Measurements from ENCODE around the gene SLC1A2. TPM values are rescaled to one million over a fixed set of nuclear protein-coding genes. Genes with fewer than 3 reads are reported as not detected.

The SLC1A2 gene
- total RNA-seq, 1 donor from 2014 or later = 0.07 TPM

DNA sequence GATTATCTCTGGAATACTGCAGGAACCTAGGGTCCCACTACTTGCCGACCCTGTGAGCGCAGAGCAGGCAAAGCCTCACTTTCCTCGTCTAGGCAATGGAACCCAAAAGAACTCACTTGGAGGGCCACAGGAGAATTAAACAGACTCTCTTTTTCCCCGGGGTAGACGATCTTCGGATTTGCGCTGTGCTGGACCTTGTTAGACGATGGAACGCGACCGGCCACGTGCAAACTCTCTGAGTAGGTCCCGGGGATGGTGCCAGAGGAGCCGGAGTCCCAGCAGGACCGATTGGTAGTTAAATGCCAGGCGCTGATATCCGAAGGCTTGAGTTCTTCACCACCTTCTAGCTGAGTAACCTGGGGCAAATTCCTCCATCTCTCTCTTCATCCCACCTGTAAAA is 1.0 kb upstream of the SLC1A2 start:
- Mint-ChIP-seq H3K4me1 (ENCODE audit: low read depth) (peaks cover 5% of the 10 kb centered on the region), H3K27ac (no peak overlapping the region), H3K36me3 (ENCODE audit: insufficient read depth) (no peaks in the 10 kb centered on the region), H3K9me3 (ENCODE audit: low read depth) (no peaks in the 10 kb centered on the region), H3K4me3 (ENCODE audit: low read depth) (peak overlapping the region; percentile 64), H3K27me3 (peaks cover 89% of the 10 kb centered on the region)
- no peak for DNase-seq (ENCODE audit: low spot score, unreplicated experiment)
- TF ChIP-seq, protein P1, sequence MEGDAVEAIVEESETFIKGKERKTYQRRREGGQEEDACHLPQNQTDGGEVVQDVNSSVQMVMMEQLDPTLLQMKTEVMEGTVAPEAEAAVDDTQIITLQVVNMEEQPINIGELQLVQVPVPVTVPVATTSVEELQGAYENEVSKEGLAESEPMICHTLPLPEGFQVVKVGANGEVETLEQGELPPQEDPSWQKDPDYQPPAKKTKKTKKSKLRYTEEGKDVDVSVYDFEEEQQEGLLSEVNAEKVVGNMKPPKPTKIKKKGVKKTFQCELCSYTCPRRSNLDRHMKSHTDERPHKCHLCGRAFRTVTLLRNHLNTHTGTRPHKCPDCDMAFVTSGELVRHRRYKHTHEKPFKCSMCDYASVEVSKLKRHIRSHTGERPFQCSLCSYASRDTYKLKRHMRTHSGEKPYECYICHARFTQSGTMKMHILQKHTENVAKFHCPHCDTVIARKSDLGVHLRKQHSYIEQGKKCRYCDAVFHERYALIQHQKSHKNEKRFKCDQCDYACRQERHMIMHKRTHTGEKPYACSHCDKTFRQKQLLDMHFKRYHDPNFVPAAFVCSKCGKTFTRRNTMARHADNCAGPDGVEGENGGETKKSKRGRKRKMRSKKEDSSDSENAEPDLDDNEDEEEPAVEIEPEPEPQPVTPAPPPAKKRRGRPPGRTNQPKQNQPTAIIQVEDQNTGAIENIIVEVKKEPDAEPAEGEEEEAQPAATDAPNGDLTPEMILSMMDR (IDR thresholded peaks at IDR 0.05; ENCODE audit: unreplicated experiment) = no peak

DNA sequence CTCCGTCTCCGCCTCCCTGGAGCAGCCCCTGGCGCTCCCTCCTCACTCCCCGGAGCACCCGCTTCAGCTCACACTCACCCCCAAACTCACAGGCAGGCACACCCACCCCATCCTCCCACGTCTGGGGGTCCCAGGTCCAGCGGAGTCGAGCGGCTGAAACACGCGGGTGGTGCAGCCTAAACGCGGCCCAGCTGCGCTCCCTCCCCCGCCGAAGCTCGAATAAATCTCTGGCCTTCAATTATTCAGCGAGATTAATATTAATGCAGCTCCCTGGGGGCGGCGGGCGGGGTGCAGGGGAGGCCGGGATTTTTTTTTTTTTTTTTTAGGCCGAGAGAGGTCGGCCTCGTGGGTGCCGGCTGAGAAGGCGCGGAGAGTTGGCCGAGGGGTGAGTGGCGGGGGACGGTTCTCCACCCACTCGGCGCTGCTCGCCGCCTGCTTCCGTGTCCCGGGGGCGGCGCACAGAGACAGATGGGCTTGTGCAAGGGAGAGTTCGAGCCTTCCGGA is 524 bp upstream of the SLC1A2 start:
- DNase-seq (ENCODE audit: low spot score, unreplicated experiment) = no peak
- Mint-ChIP-seq H3K36me3 (ENCODE audit: insufficient read depth) (no peaks in the 10 kb centered on the region), H3K4me3 (ENCODE audit: low read depth) (peak overlapping the region; percentile 64), H3K4me1 (ENCODE audit: low read depth) (peaks cover 5% of the 10 kb centered on the region), H3K27me3 (peaks cover 89% of the 10 kb centered on the region), H3K27ac (no peak overlapping the region), H3K9me3 (ENCODE audit: low read depth) (no peaks in the 10 kb centered on the region)
- TF ChIP-seq, protein P1 (IDR thresholded peaks at IDR 0.05; ENCODE audit: unreplicated experiment) = no peak

DNA sequence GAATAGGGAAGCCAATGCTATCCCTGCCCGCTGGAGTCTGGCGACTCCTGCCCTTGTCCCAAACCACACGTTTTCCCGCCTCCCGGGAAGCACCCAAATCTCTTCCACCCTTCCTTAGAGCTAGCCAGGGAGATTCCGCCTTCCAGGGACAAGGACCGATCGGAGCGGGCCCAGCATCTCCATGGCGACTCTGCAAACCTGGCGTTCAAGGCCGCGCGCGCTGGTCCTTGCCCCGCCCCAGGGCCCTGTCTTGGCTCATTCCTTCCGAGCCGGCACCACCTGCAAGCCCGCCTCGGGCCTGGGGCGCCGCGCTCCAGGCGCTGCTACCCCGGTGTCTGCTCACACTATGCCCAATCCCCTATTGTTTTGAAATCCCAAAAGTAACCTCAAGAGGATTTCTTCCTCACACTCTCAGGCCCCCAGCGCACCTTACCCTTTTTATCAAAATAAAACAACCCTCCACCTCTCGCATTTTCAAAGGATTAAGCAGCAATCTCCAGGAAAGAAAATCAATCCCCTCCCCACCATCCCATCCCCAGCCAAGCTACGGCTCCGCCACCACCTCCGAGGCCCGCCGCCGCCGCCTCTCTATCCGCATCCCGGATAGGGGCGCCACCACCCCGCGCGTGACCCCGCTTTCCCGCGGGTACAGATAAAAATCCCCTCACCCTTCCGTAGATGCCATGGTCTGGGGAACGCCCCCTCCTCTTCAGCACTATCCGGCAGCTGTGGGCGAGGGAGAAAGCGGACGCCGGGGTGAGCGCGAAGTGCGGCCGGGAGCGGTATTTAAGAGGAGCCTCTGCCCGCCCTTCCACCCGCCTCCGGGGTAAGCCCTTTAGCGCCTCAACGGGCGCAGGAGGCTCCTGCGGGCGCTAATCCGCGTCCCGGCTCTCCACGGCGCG is 825 bp downstream of the SLC1A2 start:
- no peaks in the 10 kb centered on the region for H3K9me3 Mint-ChIP-seq (ENCODE audit: low read depth)
- TF ChIP-seq, protein P1 (IDR thresholded peaks at IDR 0.05; ENCODE audit: unreplicated experiment) = no peak
- peaks cover 5% of the 10 kb centered on the region for H3K4me1 Mint-ChIP-seq (ENCODE audit: low read depth)
- DNase-seq (ENCODE audit: low spot score, unreplicated experiment) = peak; percentile 20
- peaks cover 90% of the 10 kb centered on the region for H3K27me3 Mint-ChIP-seq
- no peak overlapping the region for H3K27ac Mint-ChIP-seq
- H3K4me3 Mint-ChIP-seq (ENCODE audit: low read depth) = peak overlapping the region; percentile 71
- H3K36me3 Mint-ChIP-seq (ENCODE audit: insufficient read depth) = no peaks in the 10 kb centered on the region

DNA sequence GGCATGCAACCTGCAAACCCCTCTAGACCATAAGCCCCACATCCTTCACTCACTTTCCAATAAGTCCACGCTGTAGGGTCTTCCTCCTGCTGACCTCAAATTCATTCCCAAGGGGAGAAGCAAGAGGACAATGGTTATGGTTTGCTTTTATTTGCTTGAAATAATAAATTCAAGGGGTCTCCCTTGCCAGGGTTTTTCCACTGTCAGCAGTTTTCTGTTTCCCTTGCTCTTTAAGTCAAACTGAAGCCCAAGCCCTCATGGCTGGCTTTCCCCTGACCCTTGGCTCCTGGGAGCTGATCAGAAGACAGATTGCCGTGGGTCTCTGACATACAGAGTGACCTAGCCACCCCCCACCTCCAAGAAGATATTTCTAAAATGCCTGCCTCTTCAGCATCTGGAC is 3.9 kb downstream of the SLC1A2 start:
- no peak overlapping the region for H3K4me3 Mint-ChIP-seq (ENCODE audit: low read depth)
- DNase-seq (ENCODE audit: low spot score, unreplicated experiment) = no peak
- H3K4me1 Mint-ChIP-seq (ENCODE audit: low read depth) = peaks cover 5% of the 10 kb centered on the region
- H3K27ac Mint-ChIP-seq = no peak overlapping the region
- TF ChIP-seq, protein P1 (IDR thresholded peaks at IDR 0.05; ENCODE audit: unreplicated experiment) = no peak
- peaks cover 76% of the 10 kb centered on the region for H3K27me3 Mint-ChIP-seq
- no peaks in the 10 kb centered on the region for H3K36me3 Mint-ChIP-seq (ENCODE audit: insufficient read depth)
- no peaks in the 10 kb centered on the region for H3K9me3 Mint-ChIP-seq (ENCODE audit: low read depth)

DNA sequence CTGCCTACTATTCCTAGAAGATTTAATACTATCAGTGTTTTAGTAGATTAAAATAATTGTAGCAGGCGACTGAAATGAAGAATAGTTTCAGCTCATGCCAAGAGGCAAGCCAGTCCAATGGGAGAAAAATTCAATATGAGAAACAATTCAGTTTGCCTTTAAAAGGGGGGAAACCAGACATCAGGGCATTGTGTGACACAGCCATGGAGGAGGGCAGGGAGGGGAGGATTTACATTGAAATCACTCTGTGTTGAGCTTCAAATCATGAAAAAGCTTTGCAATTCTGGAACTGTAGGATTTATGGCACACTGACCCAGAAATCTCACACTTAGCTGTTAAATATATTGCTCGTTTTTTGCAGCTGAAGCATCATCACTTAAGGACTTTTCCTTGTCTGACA is 4.6 kb downstream of the SLC1A2 start:
- DNase-seq (ENCODE audit: low spot score, unreplicated experiment) = no peak
- Mint-ChIP-seq H3K9me3 (ENCODE audit: low read depth) (no peaks in the 10 kb centered on the region), H3K36me3 (ENCODE audit: insufficient read depth) (no peaks in the 10 kb centered on the region), H3K4me3 (ENCODE audit: low read depth) (no peak overlapping the region), H3K4me1 (ENCODE audit: low read depth) (peaks cover 2% of the 10 kb centered on the region), H3K27me3 (peaks cover 73% of the 10 kb centered on the region), H3K27ac (no peak overlapping the region)
- TF ChIP-seq, protein P1 (IDR thresholded peaks at IDR 0.05; ENCODE audit: unreplicated experiment) = no peak
